Effector CD8-positive, alpha-beta T cell (primary cell): ENCODE results near the gene NAT16.
"Not testable (repeated sequence)": the region's sequence is repeated elsewhere in the genome, so short reads cannot be mapped to it uniquely, and the experiment has no call there.

ENCODE experiments used
- DNase-seq: peaks from one replicate; lab custom pipeline; 2025; lab: John Stamatoyannopoulos, UW

Gene NAT16

GRCh38 chr7:101201695-101202602 lies 21.9 kb upstream of the NAT16 start:
- no peak for DNase-seq

- no peak for DNase-seq
Measured at GRCh38 chr7:101200862-101201599, 20.9 kb upstream of the NAT16 start, which contains the start of gene MOGAT3. MOGAT3 (minus strand) TSS chr7:101201036; CDS start chr7:101200854, 182 bp downstream.

GRCh38 chr7:101200504-101200861 lies 20.4 kb upstream of the NAT16 start:
- no peak for DNase-seq

GRCh38 chr7:101199522-101199921 lies 19.4 kb upstream of the NAT16 start:
- DNase-seq, result not testable (repeated sequence)

- DNase-seq, result no peak
Measured at GRCh38 chr7:101198476-101198875, 18.4 kb upstream of the NAT16 start.

- no peak for DNase-seq
Measured at GRCh38 chr7:101197991-101198390, 17.9 kb upstream of the NAT16 start.

- no peak for DNase-seq
Measured at GRCh38 chr7:101195884-101196283, 15.8 kb upstream of the NAT16 start.

GRCh38 chr7:101189109-101189508 lies 9.0 kb upstream of the NAT16 start:
- no peak for DNase-seq

- no peak for DNase-seq
Measured at GRCh38 chr7:101186844-101187428, 6.8 kb upstream of the NAT16 start.

- no peak for DNase-seq
Measured at GRCh38 chr7:101186194-101186593, 6.1 kb upstream of the NAT16 start.

- no peak for DNase-seq
Measured at GRCh38 chr7:101185258-101185839, 5.3 kb upstream of the NAT16 start.

GRCh38 chr7:101179713-101180112 lies 380 bp downstream of the NAT16 start:
- no peak for DNase-seq

- no peak for DNase-seq
Measured at GRCh38 chr7:101179117-101179516, 976 bp downstream of the NAT16 start.

- DNase-seq, result no peak
Measured at GRCh38 chr7:101177644-101178043, 2.4 kb downstream of the NAT16 start.

GRCh38 chr7:101175664-101176063 lies 4.4 kb downstream of the NAT16 start:
- no peak for DNase-seq

GRCh38 chr7:101174322-101174854 lies 5.7 kb downstream of the NAT16 start:
- DNase-seq, result no peak

GRCh38 chr7:101173752-101174244 lies 6.3 kb downstream of the NAT16 start:
- DNase-seq, result peak; percentile 45

- DNase-seq, result no peak
Measured at GRCh38 chr7:101172854-101173751, 7.0 kb downstream of the NAT16 start.

- no peak for DNase-seq
Measured at GRCh38 chr7:101172005-101172853, 7.9 kb downstream of the NAT16 start.

GRCh38 chr7:101171442-101171837 lies 8.7 kb downstream of the NAT16 start:
- DNase-seq, result no peak
